ENCODE measurements around the gene STK17B. TPM values are rescaled to one million over a fixed set of nuclear protein-coding genes. Genes with fewer than 3 reads are reported as not detected.

STK17B gene
- total RNA-seq, 6 experiments from 2014 or later: 26.7 to 39.8 (median 32.5) TPM

GRCh38 chr2:196215376-196215775, 44.0 kb upstream of the STK17B start:
- no peaks in the 10 kb centered on the region for H3K9me3 Mint-ChIP-seq
- H3K27ac Mint-ChIP-seq: no peak overlapping the region
- no peak for DNase-seq
- H3K4me3 Mint-ChIP-seq: no peak overlapping the region
- H3K36me3 Mint-ChIP-seq (ENCODE audit: low read depth): peaks cover 42% of the 10 kb centered on the region
- H3K4me1 Mint-ChIP-seq (ENCODE audit: low read depth): no peaks in the 10 kb centered on the region
- peaks cover 4% of the 10 kb centered on the region; the same call in 1 of the 2 replicates for H3K27me3 Mint-ChIP-seq (ENCODE audit: insufficient read depth)
- no peak for TF ChIP-seq CTCF (IDR thresholded peaks at IDR 0.05)

- no peaks in the 10 kb centered on the region for H3K9me3 Mint-ChIP-seq
- H3K36me3 Mint-ChIP-seq (ENCODE audit: low read depth): peaks cover 42% of the 10 kb centered on the region
- peaks cover 4% of the 10 kb centered on the region for H3K4me1 Mint-ChIP-seq (ENCODE audit: low read depth)
- H3K4me3 Mint-ChIP-seq: no peak overlapping the region
- no peak for DNase-seq
- H3K27me3 Mint-ChIP-seq (ENCODE audit: insufficient read depth): peaks cover 4% of the 10 kb centered on the region; the same call in 1 of the 2 replicates
- no peak overlapping the region for H3K27ac Mint-ChIP-seq
- no peak for TF ChIP-seq CTCF (IDR thresholded peaks at IDR 0.05)
Measured at GRCh38 chr2:196214156-196214555, 42.8 kb upstream of the STK17B start.

DNA sequence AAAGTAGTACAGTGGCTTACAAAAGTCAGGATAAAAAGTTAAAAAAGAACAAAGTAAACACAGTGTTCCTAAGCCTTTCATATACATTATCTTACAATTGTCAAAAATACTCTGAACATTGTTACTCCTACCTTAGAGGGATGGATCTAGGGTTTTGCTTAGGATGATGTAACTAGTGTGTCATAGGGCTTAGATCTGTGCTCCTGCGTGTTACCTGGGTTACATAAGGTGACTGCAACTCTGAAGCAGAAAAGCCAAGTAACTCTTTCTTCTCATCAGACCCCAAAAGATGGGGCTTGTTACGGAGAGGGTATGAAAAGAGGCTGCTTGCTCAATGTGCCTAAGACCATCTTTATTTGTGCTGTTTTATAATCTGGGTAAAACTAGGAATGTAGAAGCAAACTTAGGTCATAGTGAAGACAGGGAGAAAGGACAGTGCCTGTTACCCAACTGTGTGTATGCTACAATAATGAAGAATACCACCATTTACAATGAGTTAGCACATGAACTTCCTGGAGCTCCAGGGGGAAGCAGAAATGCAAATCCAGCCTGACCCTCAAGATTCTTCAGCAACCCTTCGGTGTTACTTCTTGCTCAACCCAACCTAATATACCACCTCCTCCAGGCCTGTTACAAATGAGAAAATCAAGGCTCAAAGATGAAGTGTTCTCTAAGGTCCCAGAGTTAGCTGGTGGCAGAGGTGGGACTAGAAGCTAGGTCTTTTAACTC, 42.0 kb upstream of the STK17B start:
- DNase-seq: no peak
- H3K27me3 Mint-ChIP-seq (ENCODE audit: insufficient read depth): peaks cover 7% of the 10 kb centered on the region; the same call in 1 of the 2 replicates
- no peaks in the 10 kb centered on the region for H3K9me3 Mint-ChIP-seq
- no peak overlapping the region for H3K27ac Mint-ChIP-seq
- peaks cover 11% of the 10 kb centered on the region for H3K4me1 Mint-ChIP-seq (ENCODE audit: low read depth)
- H3K4me3 Mint-ChIP-seq: no peak overlapping the region
- peaks cover 42% of the 10 kb centered on the region for H3K36me3 Mint-ChIP-seq (ENCODE audit: low read depth)
- no peak for TF ChIP-seq CTCF (IDR thresholded peaks at IDR 0.05)

DNA sequence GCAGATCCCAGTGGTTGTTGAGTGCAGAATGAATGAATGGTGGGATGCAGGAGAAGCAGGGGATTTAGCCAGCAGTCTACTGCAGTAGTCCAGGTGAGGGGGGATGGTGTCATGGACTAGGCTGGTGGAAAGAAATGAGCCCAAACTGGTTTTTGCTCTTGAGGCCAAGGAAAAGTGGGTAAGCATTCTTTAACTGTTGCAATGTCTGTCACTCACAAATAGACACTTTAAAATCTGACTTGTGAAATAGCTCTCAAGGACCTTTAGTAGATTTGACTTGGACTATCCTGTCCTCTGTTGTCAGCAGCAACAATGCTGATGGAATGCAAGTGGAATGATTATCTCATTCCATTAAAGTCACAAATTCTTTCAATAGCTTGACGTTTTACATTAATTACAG, 37.5 kb upstream of the STK17B start:
- H3K27me3 Mint-ChIP-seq (ENCODE audit: insufficient read depth): peaks cover 7% of the 10 kb centered on the region; the same call in 1 of the 2 replicates
- H3K27ac Mint-ChIP-seq: no peak overlapping the region
- no peak overlapping the region for H3K4me3 Mint-ChIP-seq
- H3K36me3 Mint-ChIP-seq (ENCODE audit: low read depth): peaks cover 27% of the 10 kb centered on the region
- no peak for DNase-seq
- no peaks in the 10 kb centered on the region for H3K9me3 Mint-ChIP-seq
- peaks cover 12% of the 10 kb centered on the region for H3K4me1 Mint-ChIP-seq (ENCODE audit: low read depth)
- TF ChIP-seq CTCF (IDR thresholded peaks at IDR 0.05): no peak

GRCh38 chr2:196206804-196207203, 35.4 kb upstream of the STK17B start:
- H3K27me3 Mint-ChIP-seq (ENCODE audit: insufficient read depth): peaks cover 7% of the 10 kb centered on the region; the same call in 1 of the 2 replicates
- no peak for TF ChIP-seq CTCF (IDR thresholded peaks at IDR 0.05)
- no peaks in the 10 kb centered on the region for H3K9me3 Mint-ChIP-seq
- H3K4me1 Mint-ChIP-seq (ENCODE audit: low read depth): peaks cover 12% of the 10 kb centered on the region
- H3K4me3 Mint-ChIP-seq: no peak overlapping the region
- no peak for DNase-seq
- peaks cover 17% of the 10 kb centered on the region for H3K36me3 Mint-ChIP-seq (ENCODE audit: low read depth)
- no peak overlapping the region for H3K27ac Mint-ChIP-seq

Measured in HFFc6 (cell line).